ENCODE data around the gene SERTAD4. TPM values are rescaled to one million over a fixed set of nuclear protein-coding genes. Genes with fewer than 3 reads are reported as not detected.
A peak's percentile ranks its signal among the peaks of the same experiment; 100 is the strongest.

The SERTAD4 gene
- total and polyA plus RNA-seq, 12 donors: 0.04 to 1.7 (median 0.57) TPM; not detected in 1

- intact Hi-C loops (cut with DNase I): no loop called here
- DNase-seq: no peak
- Histone ChIP-seq H3K4me3 (no peak overlapping the region), H3K36me3 (replicated peaks in 1 of 2) (no peaks in the 10 kb centered on the region), H3K27ac (no peak overlapping the region), H3K9me3 (replicated peaks in 1 of 3) (no peaks in the 10 kb centered on the region), H3K4me1 (replicated peaks in 1 of 2) (peaks cover 13 to 15% of the 10 kb centered on the region in 2 donors), H3K27me3 (peaks cover 23% of the 10 kb centered on the region)
- no peak for TF ChIP-seq CTCF (IDR thresholded peaks at IDR 0.05)
- no peak for TF ChIP-seq POLR2A (IDR thresholded peaks at IDR 0.05)
Observed at GRCh38 chr1:210230149-210230695, 2.4 kb upstream of the SERTAD4 start.

- TF ChIP-seq CTCF (IDR thresholded peaks at IDR 0.05) (no peak), POLR2A (IDR thresholded peaks at IDR 0.05) (no peak)
- peaks cover 28% of the 10 kb centered on the region for H3K27me3 ChIP-seq
- 3 to 6% (median 3%) methylated on average over 16 to 20 of the region's 20 CpGs for WGBS, 4 donors
- DNase-seq: no peak
- H3K27ac ChIP-seq: peak overlapping the region in 1 of 5 donors; percentile 42
- intact Hi-C loops (cut with DNase I): no loop called here
- no peaks in the 10 kb centered on the region for H3K36me3 ChIP-seq (replicated peaks in 1 of 2)
- peaks cover 13 to 15% of the 10 kb centered on the region in 2 donors for H3K4me1 ChIP-seq (replicated peaks in 1 of 2)
- no peaks in the 10 kb centered on the region for H3K9me3 ChIP-seq (replicated peaks in 1 of 3)
- peak overlapping the region in 1 of 4 donors; percentile 37 for H3K4me3 ChIP-seq
Observed at GRCh38 chr1:210231846-210232510, 618 bp upstream of the SERTAD4 start.

GRCh38 chr1:210233216-210233494, 559 bp downstream of the SERTAD4 start:
- intact Hi-C loops (cut with DNase I): no loop called here
- TF ChIP-seq POLR2A (IDR thresholded peaks at IDR 0.05): no peak
- no peak for TF ChIP-seq CTCF (IDR thresholded peaks at IDR 0.05)
- peaks cover 28% of the 10 kb centered on the region for H3K27me3 ChIP-seq
- no peak for DNase-seq
- no peaks in the 10 kb centered on the region for H3K36me3 ChIP-seq (replicated peaks in 1 of 2)
- peak overlapping the region in 2 of 5 donors; percentile 42 to 52 for H3K27ac ChIP-seq
- 0% methylated on average over 3 to 26 of the region's 26 CpGs for WGBS, 4 donors
- peaks cover 13 to 15% of the 10 kb centered on the region in 2 donors for H3K4me1 ChIP-seq (replicated peaks in 1 of 2)
- H3K4me3 ChIP-seq: peak overlapping the region in 2 of 4 donors; percentile 35 to 37
- H3K9me3 ChIP-seq (replicated peaks in 1 of 3): no peaks in the 10 kb centered on the region

GRCh38 chr1:210233495-210234328, 1.1 kb downstream of the SERTAD4 start:
- Histone ChIP-seq H3K27ac (peak overlapping the region in 2 of 5 donors; percentile 42 to 52), H3K36me3 (replicated peaks in 1 of 2) (no peaks in the 10 kb centered on the region), H3K4me1 (replicated peaks in 1 of 2) (peaks cover 13 to 15% of the 10 kb centered on the region in 2 donors), H3K27me3 (peaks cover 28% of the 10 kb centered on the region), H3K4me3 (peak overlapping the region in 2 of 4 donors; percentile 35 to 37), H3K9me3 (replicated peaks in 1 of 3) (no peaks in the 10 kb centered on the region)
- TF ChIP-seq POLR2A (IDR thresholded peaks at IDR 0.05): no peak
- no peak for TF ChIP-seq CTCF (IDR thresholded peaks at IDR 0.05)
- DNase-seq: peak in 3 of 7 donors; percentile 22 to 66 (median 26)
- 2 to 6% (median 2%) methylated on average over 41 to 61 of the region's 61 CpGs for WGBS, 4 donors
- intact Hi-C loops (cut with DNase I): no loop called here

All from adrenal gland (tissue), 12 donors.